ENCODE results near the gene CSNK2B. TPM values are rescaled to one million over a fixed set of nuclear protein-coding genes. Genes with fewer than 3 reads are reported as not detected.

CSNK2B gene
- polyA plus RNA-seq, 1 donor (not counting 4 experiments of a cell fraction or from before 2014, with no cell fraction given), result 43.7 TPM

GRCh38 chr6:31639043-31639442, 26.8 kb upstream of the CSNK2B start:
- no peaks in the 10 kb centered on the region for H3K79me2 ChIP-seq (ENCODE audit: control insufficient read depth, insufficient read depth, low read length)
- peaks cover 57 to 59% of the 10 kb centered on the region in 2 experiments for H3K36me3 ChIP-seq (ENCODE audit: control insufficient read depth in 2 of 2, extremely low read depth in 1 of 2, insufficient read depth in 2 of 2, low read length in 2 of 2)
- H4K20me1 ChIP-seq (ENCODE audit: control insufficient read depth, extremely low read depth, insufficient read depth, low read length), result no peaks in the 10 kb centered on the region
- dilution Hi-C loops (cut with MboI; ENCODE audit: extremely low pct_ligation_motif_present, low sequenced_read_pairs), result no loop called here
- FAIRE-seq, result no peak
- no peaks in the 10 kb centered on the region for H3K27me3 ChIP-seq (ENCODE audit: control insufficient read depth, extremely low read depth, insufficient read depth, low read length)
- no peaks in the 10 kb centered on the region for H3K9me1 ChIP-seq (ENCODE audit: control insufficient read depth, extremely low read depth, insufficient read depth, low read length)
- no peak overlapping the region for H3K27ac ChIP-seq (ENCODE audit: control insufficient read depth, insufficient read depth, low read length)
- DNase-seq (ENCODE audit: low read depth, low spot score), result no peak
- no peaks in the 10 kb centered on the region for H3K9me3 ChIP-seq (ENCODE audit: control insufficient read depth, low read depth, low read length)
- H2AFZ ChIP-seq (ENCODE audit: control insufficient read depth, low read length), result no peak overlapping the region
- TF ChIP-seq, protein P1, sequence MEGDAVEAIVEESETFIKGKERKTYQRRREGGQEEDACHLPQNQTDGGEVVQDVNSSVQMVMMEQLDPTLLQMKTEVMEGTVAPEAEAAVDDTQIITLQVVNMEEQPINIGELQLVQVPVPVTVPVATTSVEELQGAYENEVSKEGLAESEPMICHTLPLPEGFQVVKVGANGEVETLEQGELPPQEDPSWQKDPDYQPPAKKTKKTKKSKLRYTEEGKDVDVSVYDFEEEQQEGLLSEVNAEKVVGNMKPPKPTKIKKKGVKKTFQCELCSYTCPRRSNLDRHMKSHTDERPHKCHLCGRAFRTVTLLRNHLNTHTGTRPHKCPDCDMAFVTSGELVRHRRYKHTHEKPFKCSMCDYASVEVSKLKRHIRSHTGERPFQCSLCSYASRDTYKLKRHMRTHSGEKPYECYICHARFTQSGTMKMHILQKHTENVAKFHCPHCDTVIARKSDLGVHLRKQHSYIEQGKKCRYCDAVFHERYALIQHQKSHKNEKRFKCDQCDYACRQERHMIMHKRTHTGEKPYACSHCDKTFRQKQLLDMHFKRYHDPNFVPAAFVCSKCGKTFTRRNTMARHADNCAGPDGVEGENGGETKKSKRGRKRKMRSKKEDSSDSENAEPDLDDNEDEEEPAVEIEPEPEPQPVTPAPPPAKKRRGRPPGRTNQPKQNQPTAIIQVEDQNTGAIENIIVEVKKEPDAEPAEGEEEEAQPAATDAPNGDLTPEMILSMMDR (optimal IDR thresholded peaks at IDR 0.05 in 1 of 3, IDR thresholded peaks at IDR 0.05 in 1 of 3, conservative IDR thresholded peaks at IDR 0.05 in 1 of 3; ENCODE audit: extremely low read depth in 1 of 3, insufficient read depth in 2 of 3, low read length in 3 of 3), result no peak
- TF ChIP-seq EZH2 (IDR thresholded peaks at IDR 0.05; ENCODE audit: low read length), result no peak
- H3K4me1 ChIP-seq (ENCODE audit: control insufficient read depth, extremely low read depth, insufficient read depth, low read length), result no peaks in the 10 kb centered on the region
- no peak overlapping the region for H3K4me3 ChIP-seq (ENCODE audit: control insufficient read depth in 2 of 3, extremely low read depth in 1 of 3, insufficient read depth in 2 of 3, low read depth in 1 of 3, low read length in 3 of 3)
- no peak overlapping the region for H3K9ac ChIP-seq (ENCODE audit: control insufficient read depth, extremely low read depth, insufficient read depth, low read length)
- H3K4me2 ChIP-seq (ENCODE audit: control insufficient read depth, extremely low read depth, insufficient read depth, low read depth, low read length), result no peak overlapping the region

- no peaks in the 10 kb centered on the region for H3K4me1 ChIP-seq (ENCODE audit: control insufficient read depth, extremely low read depth, insufficient read depth, low read length)
- no peaks in the 10 kb centered on the region for H3K9me1 ChIP-seq (ENCODE audit: control insufficient read depth, extremely low read depth, insufficient read depth, low read length)
- H3K9me3 ChIP-seq (ENCODE audit: control insufficient read depth, low read depth, low read length), result no peaks in the 10 kb centered on the region
- no peak overlapping the region for H2AFZ ChIP-seq (ENCODE audit: control insufficient read depth, low read length)
- FAIRE-seq, result no peak
- no peak overlapping the region for H3K4me3 ChIP-seq (ENCODE audit: control insufficient read depth in 2 of 3, extremely low read depth in 1 of 3, insufficient read depth in 2 of 3, low read depth in 1 of 3, low read length in 3 of 3)
- TF ChIP-seq EZH2 (IDR thresholded peaks at IDR 0.05; ENCODE audit: low read length), result no peak
- TF ChIP-seq, protein P1 (optimal IDR thresholded peaks at IDR 0.05 in 1 of 3, IDR thresholded peaks at IDR 0.05 in 1 of 3, conservative IDR thresholded peaks at IDR 0.05 in 1 of 3; ENCODE audit: extremely low read depth in 1 of 3, insufficient read depth in 2 of 3, low read length in 3 of 3), result no peak
- no peak overlapping the region for H3K27ac ChIP-seq (ENCODE audit: control insufficient read depth, insufficient read depth, low read length)
- H3K9ac ChIP-seq (ENCODE audit: control insufficient read depth, extremely low read depth, insufficient read depth, low read length), result no peak overlapping the region
- dilution Hi-C loops (cut with MboI; ENCODE audit: extremely low pct_ligation_motif_present, low sequenced_read_pairs), result no loop called here
- H3K79me2 ChIP-seq (ENCODE audit: control insufficient read depth, insufficient read depth, low read length), result no peaks in the 10 kb centered on the region
- no peak overlapping the region for H3K4me2 ChIP-seq (ENCODE audit: control insufficient read depth, extremely low read depth, insufficient read depth, low read depth, low read length)
- DNase-seq (ENCODE audit: low read depth, low spot score), result no peak
- peaks cover 55 to 59% of the 10 kb centered on the region in 2 experiments for H3K36me3 ChIP-seq (ENCODE audit: control insufficient read depth in 2 of 2, extremely low read depth in 1 of 2, insufficient read depth in 2 of 2, low read length in 2 of 2)
- no peaks in the 10 kb centered on the region for H3K27me3 ChIP-seq (ENCODE audit: control insufficient read depth, extremely low read depth, insufficient read depth, low read length)
- H4K20me1 ChIP-seq (ENCODE audit: control insufficient read depth, extremely low read depth, insufficient read depth, low read length), result no peaks in the 10 kb centered on the region
Measured at GRCh38 chr6:31639449-31639861, 26.4 kb upstream of the CSNK2B start.

Measured in keratinocyte (primary cell).